PFSK-1 (cell line): ENCODE data around the gene L3MBTL1.

ENCODE experiments used
- FOXP2 ChIP-seq: optimal IDR thresholded peaks from 2 replicates; pipeline ENCODE3; 2011; ENCODE audit warnings: borderline replicate concordance, control low read depth, inconsistent platforms; ENCODE audit not compliant: insufficient read depth; ENCODE audit errors: extremely low read length, extremely low read depth
- POLR2AphosphoS5 ChIP-seq: IDR thresholded peaks from 2 replicates; pipeline ENCODE4 v1.6.1; 2012; ENCODE audit warnings: low read depth, mild to moderate bottlenecking, control low read depth, low read length, moderate library complexity
- SIN3A ChIP-seq: IDR thresholded peaks from 2 replicates; pipeline ENCODE4 v1.6.1; 2012; ENCODE audit warnings: mild to moderate bottlenecking, low read length, moderate library complexity, borderline replicate concordance; ENCODE audit not compliant: insufficient read depth
- TAF1 ChIP-seq: IDR thresholded peaks from 2 replicates; pipeline ENCODE4 v1.6.1; 2012; ENCODE audit warnings: low read length, control low read depth, borderline replicate concordance; ENCODE audit not compliant: insufficient read depth
- TF ChIP-seq, protein P1 (sequence below), 2 experiments: IDR thresholded peaks; 2 replicates each; pipeline versions ENCODE4 v1.6.1 to v1.8.0; 2011 to 2012; ENCODE audit warnings: low read depth in 2 of 2, low read length in 2 of 2, control low read depth in 1 of 2, inconsistent platforms in 1 of 2, mild to moderate bottlenecking in 1 of 2, moderate library complexity in 1 of 2; ENCODE audit not compliant: insufficient read depth in 1 of 2

L3MBTL1 gene

DNA sequence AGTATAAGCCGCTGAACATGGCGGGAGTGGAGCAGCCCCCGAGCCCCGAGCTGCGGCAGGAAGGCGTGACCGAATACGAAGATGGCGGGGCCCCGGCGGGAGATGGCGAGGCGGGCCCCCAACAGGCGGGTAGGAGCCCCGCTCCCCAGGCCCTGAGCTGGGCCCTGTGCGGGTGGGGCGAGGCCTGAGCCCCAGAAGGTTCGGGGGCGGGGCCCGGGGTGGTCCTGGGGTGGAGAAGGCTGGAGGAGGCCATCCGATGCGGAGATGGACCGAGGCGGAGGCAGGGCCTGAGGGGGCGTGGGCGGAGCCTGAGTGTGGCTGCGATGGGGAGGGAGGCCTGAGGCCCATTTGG lies 7.1 kb downstream of the L3MBTL1 start:
- no peak for TF ChIP-seq TAF1
- no peak for TF ChIP-seq FOXP2
- TF ChIP-seq, protein P1, sequence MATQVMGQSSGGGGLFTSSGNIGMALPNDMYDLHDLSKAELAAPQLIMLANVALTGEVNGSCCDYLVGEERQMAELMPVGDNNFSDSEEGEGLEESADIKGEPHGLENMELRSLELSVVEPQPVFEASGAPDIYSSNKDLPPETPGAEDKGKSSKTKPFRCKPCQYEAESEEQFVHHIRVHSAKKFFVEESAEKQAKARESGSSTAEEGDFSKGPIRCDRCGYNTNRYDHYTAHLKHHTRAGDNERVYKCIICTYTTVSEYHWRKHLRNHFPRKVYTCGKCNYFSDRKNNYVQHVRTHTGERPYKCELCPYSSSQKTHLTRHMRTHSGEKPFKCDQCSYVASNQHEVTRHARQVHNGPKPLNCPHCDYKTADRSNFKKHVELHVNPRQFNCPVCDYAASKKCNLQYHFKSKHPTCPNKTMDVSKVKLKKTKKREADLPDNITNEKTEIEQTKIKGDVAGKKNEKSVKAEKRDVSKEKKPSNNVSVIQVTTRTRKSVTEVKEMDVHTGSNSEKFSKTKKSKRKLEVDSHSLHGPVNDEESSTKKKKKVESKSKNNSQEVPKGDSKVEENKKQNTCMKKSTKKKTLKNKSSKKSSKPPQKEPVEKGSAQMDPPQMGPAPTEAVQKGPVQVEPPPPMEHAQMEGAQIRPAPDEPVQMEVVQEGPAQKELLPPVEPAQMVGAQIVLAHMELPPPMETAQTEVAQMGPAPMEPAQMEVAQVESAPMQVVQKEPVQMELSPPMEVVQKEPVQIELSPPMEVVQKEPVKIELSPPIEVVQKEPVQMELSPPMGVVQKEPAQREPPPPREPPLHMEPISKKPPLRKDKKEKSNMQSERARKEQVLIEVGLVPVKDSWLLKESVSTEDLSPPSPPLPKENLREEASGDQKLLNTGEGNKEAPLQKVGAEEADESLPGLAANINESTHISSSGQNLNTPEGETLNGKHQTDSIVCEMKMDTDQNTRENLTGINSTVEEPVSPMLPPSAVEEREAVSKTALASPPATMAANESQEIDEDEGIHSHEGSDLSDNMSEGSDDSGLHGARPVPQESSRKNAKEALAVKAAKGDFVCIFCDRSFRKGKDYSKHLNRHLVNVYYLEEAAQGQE (IDR thresholded peaks at IDR 0.05; ENCODE audit: insufficient read depth in 1 of 2, low read depth in 2 of 2, low read length in 2 of 2), result no peak
- TF ChIP-seq SIN3A, result no peak
- no peak for TF ChIP-seq POLR2AphosphoS5

DNA sequence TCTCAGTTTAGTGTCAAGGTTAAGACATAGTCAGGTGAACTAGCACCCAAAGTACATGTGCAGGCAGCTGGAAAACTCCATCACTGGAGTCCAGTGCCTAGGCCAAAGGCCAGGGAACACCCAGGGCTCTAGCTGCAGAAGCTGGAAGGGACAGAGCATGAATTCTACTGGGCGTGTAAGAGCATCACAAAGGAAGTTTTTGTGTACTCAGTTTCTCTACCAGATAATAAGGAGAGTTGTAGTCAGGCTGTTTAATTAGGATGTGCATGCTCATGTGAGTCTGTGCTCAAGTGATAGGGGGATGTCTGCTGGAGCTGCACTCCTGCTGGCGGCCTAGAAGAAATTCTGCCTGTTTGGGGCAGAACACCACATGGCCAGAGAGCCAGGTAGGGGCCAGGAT lies 8.1 kb downstream of the L3MBTL1 start:
- TF ChIP-seq, protein P1 (IDR thresholded peaks at IDR 0.05; ENCODE audit: insufficient read depth in 1 of 2, low read depth in 2 of 2, low read length in 2 of 2), result no peak
- TF ChIP-seq SIN3A (no peak), FOXP2 (no peak), TAF1 (no peak), POLR2AphosphoS5 (no peak)

DNA sequence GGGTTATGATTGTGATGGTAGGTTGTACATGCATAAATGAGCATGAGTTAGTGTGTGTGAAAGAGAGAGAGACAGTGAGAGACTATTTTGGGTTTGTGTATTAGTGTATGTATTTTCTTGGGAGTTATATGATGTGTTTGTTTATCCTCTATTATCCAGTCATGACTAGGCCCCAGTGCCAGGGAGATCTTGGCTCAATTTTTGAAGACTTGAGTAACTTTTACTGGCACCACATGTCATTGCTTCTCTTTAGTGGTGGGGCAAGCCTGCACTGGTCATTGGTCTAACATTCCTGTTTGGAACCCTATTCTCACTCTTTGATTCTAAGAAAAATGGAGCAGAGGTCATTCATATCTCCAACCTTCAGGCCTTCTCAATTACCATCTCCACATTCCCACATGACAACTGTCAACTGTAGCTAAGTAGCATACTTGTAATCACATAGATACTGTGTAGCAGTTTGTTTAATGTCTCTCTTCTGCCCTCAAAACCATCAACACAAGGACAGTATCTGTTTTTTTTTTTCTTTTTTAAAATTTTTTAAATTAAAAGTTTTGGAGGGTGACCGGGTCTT lies 8.8 kb downstream of the L3MBTL1 start:
- TF ChIP-seq POLR2AphosphoS5, result no peak
- no peak for TF ChIP-seq FOXP2
- no peak for TF ChIP-seq SIN3A
- TF ChIP-seq, protein P1 (IDR thresholded peaks at IDR 0.05; ENCODE audit: insufficient read depth in 1 of 2, low read depth in 2 of 2, low read length in 2 of 2), result no peak
- TF ChIP-seq TAF1, result no peak

DNA sequence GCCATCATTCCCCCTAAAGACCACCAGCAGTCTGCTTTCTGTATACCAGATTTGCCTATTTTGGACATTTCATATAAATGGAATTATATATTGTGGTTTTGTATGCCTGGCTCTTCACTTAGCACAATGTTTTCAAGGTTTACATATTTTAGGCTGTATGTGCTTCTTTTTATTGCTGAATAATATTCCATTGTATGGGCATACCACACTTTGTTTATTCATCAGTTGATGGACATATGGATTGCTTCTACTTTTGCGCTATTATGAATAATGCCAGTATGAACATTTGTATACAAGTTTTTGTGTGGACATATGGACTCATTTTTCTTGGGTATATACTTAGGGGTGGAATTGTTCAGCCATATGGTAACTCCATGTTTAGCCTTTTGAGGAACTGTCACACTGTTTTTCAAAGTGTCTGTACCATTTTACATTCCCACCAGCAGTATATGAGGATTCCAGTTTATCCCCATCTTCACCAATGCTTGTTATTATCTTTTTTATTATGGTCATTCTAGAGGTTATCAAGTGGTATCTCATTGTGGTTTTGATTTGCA lies 12.7 kb downstream of the L3MBTL1 start:
- TF ChIP-seq, protein P1 (IDR thresholded peaks at IDR 0.05; ENCODE audit: insufficient read depth in 1 of 2, low read depth in 2 of 2, low read length in 2 of 2), result no peak
- TF ChIP-seq SIN3A, result no peak
- no peak for TF ChIP-seq FOXP2
- no peak for TF ChIP-seq POLR2AphosphoS5
- no peak for TF ChIP-seq TAF1

DNA sequence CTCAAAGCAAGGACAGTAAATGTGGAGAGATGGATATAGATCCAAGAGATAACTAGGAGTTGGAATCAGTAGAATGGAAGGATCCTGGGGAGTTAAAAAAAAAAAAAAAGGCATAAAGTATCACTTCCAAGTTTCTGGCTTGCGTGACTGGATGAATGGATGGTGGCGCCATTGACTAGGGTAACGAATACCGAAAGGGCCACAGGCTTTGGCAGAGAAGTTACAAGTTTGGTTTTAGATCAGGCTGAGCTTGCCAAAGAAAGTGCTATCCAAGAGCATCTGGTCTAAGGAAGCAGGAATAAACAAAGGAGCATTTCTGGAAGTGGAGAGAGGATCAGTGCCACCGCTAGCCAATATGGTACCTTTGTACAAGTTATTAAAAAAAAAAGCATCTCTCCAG lies 17.5 kb downstream of the L3MBTL1 start:
- TF ChIP-seq POLR2AphosphoS5, result no peak
- no peak for TF ChIP-seq SIN3A
- TF ChIP-seq TAF1, result no peak
- TF ChIP-seq, protein P1 (IDR thresholded peaks at IDR 0.05; ENCODE audit: insufficient read depth in 1 of 2, low read depth in 2 of 2, low read length in 2 of 2), result no peak
